ENCODE data around the gene TMEM109. TPM values are rescaled to one million over a fixed set of nuclear protein-coding genes. Genes with fewer than 3 reads are reported as not detected.

Gene TMEM109
- total RNA-seq, 1 donor from 2014 or later = 7.6 TPM

DNA sequence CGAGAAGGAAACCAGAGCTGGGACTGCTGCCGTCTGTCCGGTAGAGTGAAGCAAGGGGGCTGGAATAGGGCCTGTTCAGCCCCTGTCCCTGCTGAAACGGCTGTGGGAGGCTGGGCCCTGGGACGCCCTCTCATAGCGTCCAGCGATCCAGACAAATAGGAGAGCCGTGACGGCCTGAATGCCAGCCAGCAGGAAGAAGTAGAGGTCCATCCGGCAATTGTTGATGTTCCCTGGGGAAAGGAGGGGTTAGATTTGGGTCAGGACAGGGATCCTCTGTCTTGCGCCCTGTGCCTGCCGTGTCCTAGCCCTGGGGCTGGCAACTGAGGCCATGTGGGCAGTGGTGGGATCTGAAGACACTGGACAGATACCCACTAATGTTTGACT, 23.2 kb downstream of the TMEM109 start:
- H3K36me3 ChIP-seq (ENCODE audit: control insufficient read depth, insufficient read depth, low read length) = peaks cover 10% of the 10 kb centered on the region
- no peaks in the 10 kb centered on the region for H3K27me3 ChIP-seq (ENCODE audit: control insufficient read depth, insufficient read depth, low read length)
- FAIRE-seq (no peak), DNase-seq (ENCODE audit: low read depth) (no peak)
- H3K4me3 ChIP-seq (ENCODE audit: low read depth, low read length) = no peak overlapping the region
- TF ChIP-seq, protein P1, sequence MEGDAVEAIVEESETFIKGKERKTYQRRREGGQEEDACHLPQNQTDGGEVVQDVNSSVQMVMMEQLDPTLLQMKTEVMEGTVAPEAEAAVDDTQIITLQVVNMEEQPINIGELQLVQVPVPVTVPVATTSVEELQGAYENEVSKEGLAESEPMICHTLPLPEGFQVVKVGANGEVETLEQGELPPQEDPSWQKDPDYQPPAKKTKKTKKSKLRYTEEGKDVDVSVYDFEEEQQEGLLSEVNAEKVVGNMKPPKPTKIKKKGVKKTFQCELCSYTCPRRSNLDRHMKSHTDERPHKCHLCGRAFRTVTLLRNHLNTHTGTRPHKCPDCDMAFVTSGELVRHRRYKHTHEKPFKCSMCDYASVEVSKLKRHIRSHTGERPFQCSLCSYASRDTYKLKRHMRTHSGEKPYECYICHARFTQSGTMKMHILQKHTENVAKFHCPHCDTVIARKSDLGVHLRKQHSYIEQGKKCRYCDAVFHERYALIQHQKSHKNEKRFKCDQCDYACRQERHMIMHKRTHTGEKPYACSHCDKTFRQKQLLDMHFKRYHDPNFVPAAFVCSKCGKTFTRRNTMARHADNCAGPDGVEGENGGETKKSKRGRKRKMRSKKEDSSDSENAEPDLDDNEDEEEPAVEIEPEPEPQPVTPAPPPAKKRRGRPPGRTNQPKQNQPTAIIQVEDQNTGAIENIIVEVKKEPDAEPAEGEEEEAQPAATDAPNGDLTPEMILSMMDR (IDR thresholded peaks at IDR 0.05; ENCODE audit: insufficient read depth, low read length, severe bottlenecking) = no peak

- FAIRE-seq = no peak
- DNase-seq (ENCODE audit: low read depth) = no peak
- H3K4me3 ChIP-seq (ENCODE audit: low read depth, low read length) = no peak overlapping the region
- H3K36me3 ChIP-seq (ENCODE audit: control insufficient read depth, insufficient read depth, low read length) = peaks cover 5% of the 10 kb centered on the region
- TF ChIP-seq, protein P1 (IDR thresholded peaks at IDR 0.05; ENCODE audit: insufficient read depth, low read length, severe bottlenecking) = no peak
- H3K27me3 ChIP-seq (ENCODE audit: control insufficient read depth, insufficient read depth, low read length) = no peaks in the 10 kb centered on the region
Measured at GRCh38 chr11:60937811-60938210, 23.9 kb downstream of the TMEM109 start.

- TF ChIP-seq, protein P1 (IDR thresholded peaks at IDR 0.05; ENCODE audit: insufficient read depth, low read length, severe bottlenecking) = no peak
- DNase-seq (ENCODE audit: low read depth) (no peak), FAIRE-seq (no peak)
- Histone ChIP-seq H3K27me3 (ENCODE audit: control insufficient read depth, insufficient read depth, low read length) (no peaks in the 10 kb centered on the region), H3K4me3 (ENCODE audit: low read depth, low read length) (no peak overlapping the region), H3K36me3 (ENCODE audit: control insufficient read depth, insufficient read depth, low read length) (peaks cover 4% of the 10 kb centered on the region)
Measured at GRCh38 chr11:60938500-60938899, 24.5 kb downstream of the TMEM109 start.

- Histone ChIP-seq H3K27me3 (ENCODE audit: control insufficient read depth, insufficient read depth, low read length) (no peaks in the 10 kb centered on the region), H3K4me3 (ENCODE audit: low read depth, low read length) (no peak overlapping the region), H3K36me3 (ENCODE audit: control insufficient read depth, insufficient read depth, low read length) (peaks cover 2% of the 10 kb centered on the region)
- DNase-seq (ENCODE audit: low read depth) = no peak
- TF ChIP-seq, protein P1 (IDR thresholded peaks at IDR 0.05; ENCODE audit: insufficient read depth, low read length, severe bottlenecking) = no peak
- peak; percentile 43 for FAIRE-seq
Measured at GRCh38 chr11:60939301-60939700, 25.3 kb downstream of the TMEM109 start.

DNA sequence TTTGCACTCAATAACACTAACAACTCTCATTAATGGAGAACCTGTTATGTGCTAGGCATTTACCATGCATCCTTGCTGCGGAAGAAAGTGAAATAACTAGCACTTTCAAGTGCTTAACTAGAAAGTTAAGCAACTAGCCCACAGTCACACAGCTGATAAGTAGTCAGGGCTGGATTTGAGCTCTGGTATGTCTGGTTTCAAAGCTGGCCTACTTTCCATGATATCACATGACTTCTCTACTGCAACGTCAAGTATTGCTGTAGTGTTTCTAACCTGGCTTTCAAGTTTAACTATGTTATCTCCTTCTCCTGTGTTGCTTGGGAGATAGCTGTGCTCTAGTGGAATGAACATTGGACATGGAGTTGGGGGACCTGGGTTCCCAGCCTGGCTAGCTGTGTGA, 25.9 kb downstream of the TMEM109 start:
- FAIRE-seq = no peak

More for the DNA sequence above, 25.9 kb downstream of the TMEM109 start:
- peaks cover 2% of the 10 kb centered on the region for H3K36me3 ChIP-seq (ENCODE audit: control insufficient read depth, insufficient read depth, low read length)
- H3K4me3 ChIP-seq (ENCODE audit: low read depth, low read length) = no peak overlapping the region
- DNase-seq (ENCODE audit: low read depth) = peak; percentile 22
- TF ChIP-seq, protein P1 (IDR thresholded peaks at IDR 0.05; ENCODE audit: insufficient read depth, low read length, severe bottlenecking) = no peak
- H3K27me3 ChIP-seq (ENCODE audit: control insufficient read depth, insufficient read depth, low read length) = no peaks in the 10 kb centered on the region

All from bronchial epithelial cell (primary cell).